C4-2B (cell line): ENCODE measurements around the gene PLCB2.

ENCODE experiments used
- ZFX ChIP-seq: fragments of 450-650 bp; IDR thresholded peaks from 2 replicates; pipeline ENCODE4 v1.6.1; 2017
- TF ChIP-seq, protein P1 (sequence below): fragments of 450-650 bp; conservative IDR thresholded peaks from 2 replicates; pipeline ENCODE4 v1.5.1; 2017; ENCODE audit warnings: mild to moderate bottlenecking

DNA sequence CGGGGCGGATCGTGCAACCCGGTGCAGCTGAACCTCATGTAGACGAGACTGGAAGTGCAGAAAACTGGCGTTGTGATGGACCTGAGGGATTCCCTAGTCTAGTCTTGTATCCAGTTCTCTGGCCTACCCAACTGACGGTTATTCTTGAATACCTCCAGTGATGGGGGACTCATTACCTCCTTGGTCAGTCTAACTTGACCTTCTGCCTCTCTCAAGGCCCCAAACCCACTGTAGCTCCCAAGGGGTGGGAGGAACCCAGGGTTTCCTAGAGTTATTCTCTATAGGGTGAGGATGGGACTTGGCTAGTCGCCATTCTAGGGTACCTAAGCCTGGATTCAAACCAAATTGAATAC, 57.5 kb downstream of the PLCB2 start:
- TF ChIP-seq, protein P1, sequence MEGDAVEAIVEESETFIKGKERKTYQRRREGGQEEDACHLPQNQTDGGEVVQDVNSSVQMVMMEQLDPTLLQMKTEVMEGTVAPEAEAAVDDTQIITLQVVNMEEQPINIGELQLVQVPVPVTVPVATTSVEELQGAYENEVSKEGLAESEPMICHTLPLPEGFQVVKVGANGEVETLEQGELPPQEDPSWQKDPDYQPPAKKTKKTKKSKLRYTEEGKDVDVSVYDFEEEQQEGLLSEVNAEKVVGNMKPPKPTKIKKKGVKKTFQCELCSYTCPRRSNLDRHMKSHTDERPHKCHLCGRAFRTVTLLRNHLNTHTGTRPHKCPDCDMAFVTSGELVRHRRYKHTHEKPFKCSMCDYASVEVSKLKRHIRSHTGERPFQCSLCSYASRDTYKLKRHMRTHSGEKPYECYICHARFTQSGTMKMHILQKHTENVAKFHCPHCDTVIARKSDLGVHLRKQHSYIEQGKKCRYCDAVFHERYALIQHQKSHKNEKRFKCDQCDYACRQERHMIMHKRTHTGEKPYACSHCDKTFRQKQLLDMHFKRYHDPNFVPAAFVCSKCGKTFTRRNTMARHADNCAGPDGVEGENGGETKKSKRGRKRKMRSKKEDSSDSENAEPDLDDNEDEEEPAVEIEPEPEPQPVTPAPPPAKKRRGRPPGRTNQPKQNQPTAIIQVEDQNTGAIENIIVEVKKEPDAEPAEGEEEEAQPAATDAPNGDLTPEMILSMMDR, result no peak
- no peak for TF ChIP-seq ZFX
